Daoy (cell line): Measurements from ENCODE around the gene IGSF9. TPM values are rescaled to one million over a fixed set of nuclear protein-coding genes. Genes with fewer than 3 reads are reported as not detected.
A peak's percentile ranks its signal among the peaks of the same experiment; 100 is the strongest.

Experiments used
- DNase-seq: peaks from one replicate; pipeline ENCODE4 v3.0.0-alpha.2; 2015; ENCODE audit warnings: low read depth
- total RNA-seq: library from RNA; depleted of rRNA; stranded (reverse); fragments of >200 nt; shearing (Covaris generic); gene quantifications from 2 replicates; pipeline ENCODE4 v1.2.3, GENCODE V29; 2014; rRNA removed

The IGSF9 gene, protein sequence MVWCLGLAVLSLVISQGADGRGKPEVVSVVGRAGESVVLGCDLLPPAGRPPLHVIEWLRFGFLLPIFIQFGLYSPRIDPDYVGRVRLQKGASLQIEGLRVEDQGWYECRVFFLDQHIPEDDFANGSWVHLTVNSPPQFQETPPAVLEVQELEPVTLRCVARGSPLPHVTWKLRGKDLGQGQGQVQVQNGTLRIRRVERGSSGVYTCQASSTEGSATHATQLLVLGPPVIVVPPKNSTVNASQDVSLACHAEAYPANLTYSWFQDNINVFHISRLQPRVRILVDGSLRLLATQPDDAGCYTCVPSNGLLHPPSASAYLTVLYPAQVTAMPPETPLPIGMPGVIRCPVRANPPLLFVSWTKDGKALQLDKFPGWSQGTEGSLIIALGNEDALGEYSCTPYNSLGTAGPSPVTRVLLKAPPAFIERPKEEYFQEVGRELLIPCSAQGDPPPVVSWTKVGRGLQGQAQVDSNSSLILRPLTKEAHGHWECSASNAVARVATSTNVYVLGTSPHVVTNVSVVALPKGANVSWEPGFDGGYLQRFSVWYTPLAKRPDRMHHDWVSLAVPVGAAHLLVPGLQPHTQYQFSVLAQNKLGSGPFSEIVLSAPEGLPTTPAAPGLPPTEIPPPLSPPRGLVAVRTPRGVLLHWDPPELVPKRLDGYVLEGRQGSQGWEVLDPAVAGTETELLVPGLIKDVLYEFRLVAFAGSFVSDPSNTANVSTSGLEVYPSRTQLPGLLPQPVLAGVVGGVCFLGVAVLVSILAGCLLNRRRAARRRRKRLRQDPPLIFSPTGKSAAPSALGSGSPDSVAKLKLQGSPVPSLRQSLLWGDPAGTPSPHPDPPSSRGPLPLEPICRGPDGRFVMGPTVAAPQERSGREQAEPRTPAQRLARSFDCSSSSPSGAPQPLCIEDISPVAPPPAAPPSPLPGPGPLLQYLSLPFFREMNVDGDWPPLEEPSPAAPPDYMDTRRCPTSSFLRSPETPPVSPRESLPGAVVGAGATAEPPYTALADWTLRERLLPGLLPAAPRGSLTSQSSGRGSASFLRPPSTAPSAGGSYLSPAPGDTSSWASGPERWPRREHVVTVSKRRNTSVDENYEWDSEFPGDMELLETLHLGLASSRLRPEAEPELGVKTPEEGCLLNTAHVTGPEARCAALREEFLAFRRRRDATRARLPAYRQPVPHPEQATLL
- 1.7 and 2.7 TPM in 2 replicates for total RNA-seq

DNA sequence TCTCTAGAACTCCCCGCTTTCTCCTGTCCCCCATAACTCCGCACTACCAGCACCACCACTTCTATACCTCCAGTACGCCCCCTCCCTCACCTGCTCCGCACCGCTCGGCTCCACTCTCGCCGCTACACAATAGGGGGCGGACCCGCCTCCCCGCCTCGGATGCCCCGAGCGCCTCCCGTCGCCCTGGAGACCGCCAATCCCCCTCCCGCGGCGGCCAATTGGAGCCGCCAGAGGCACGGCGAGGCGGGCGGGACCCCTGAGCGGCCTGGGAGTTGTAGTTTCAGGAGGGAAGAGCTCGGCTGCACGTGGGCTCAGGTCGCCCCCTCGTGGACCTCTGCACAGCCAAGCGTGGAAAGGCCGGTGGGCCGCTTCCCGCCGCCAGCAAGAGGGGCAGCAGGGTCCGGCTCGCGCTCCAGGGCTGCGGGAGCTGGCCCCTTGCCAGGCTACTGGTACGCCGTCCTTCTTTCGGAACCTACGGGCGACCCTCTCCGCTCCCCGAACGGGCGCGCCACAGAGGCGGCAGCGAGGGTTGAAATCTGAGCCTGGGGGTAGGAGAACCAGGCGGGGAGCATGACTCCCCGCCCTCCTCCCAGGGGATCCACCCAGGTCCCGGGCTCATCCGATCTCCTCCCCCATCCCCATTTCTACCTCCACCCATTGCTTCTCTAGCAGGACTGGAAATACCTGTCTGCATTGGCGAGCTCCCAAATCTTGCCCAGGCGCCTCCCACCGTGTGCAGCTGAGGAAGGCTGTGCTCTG is at the start of gene IGSF9:
Gene IGSF9, minus strand, starts transcription at position 131 of the 759 bp plus-strand sequence. CDS start 2,159 bp downstream, outside the sequence.
- peak; percentile 95 for DNase-seq

DNA sequence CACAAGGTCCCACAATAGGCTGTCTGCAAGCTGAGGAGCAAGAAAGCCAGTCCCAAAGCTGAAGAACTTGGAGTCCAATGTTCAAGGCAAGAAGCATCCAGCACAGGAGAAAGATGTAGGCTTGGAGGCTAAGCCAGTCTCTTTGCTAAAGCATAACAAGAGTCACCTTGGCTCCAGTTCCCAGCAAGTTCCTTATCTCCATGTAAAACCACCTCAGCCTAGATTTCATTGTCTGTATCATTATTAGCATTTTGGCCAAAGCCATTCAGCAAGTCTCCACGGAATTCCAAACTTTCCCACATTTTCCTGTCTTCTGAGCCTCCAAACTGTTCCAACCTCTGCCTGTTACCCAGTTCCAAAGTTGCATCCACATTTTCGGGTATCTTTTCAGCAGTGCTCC is 49.5 kb upstream of the IGSF9 start:
- DNase-seq, result no peak

DNA sequence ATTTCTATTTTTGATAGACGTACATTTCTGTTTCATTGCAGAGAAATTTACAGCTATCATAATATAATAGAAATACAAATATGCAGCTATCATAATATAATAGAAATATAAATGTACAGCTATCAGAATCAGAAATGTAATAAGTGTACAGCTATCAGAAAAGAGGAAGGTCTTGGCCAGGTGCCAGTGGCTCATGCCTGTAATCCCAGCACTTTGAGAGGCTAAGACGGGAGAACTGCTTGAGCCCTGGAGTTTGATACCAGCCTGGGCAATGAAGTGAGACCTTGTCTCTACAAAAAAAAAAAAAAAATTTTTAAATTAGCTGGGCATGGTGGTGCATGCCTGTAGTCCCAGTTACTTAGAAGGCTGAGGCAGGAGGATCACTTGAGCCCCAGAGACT is 48.5 kb upstream of the IGSF9 start:
- DNase-seq, result no peak

DNA sequence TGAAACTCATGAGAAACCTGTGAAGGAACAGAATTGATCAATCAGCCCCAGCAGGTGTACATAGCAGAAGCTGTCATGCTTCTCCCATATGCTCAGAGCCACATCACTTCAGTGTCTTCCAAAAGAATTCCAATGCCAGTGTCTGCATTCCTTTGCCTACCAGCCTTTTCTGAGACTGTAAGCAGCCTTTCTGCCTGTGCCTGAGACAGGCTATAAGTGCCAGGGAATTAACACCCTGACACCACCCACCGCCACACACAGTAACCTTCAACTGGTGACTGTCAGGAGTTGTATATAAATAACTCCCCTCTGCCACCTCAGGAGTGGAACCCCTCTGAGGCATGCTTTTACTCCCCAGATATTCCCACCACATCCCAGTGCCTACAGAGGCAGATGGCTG is 46.7 kb upstream of the IGSF9 start:
- no peak for DNase-seq

DNA sequence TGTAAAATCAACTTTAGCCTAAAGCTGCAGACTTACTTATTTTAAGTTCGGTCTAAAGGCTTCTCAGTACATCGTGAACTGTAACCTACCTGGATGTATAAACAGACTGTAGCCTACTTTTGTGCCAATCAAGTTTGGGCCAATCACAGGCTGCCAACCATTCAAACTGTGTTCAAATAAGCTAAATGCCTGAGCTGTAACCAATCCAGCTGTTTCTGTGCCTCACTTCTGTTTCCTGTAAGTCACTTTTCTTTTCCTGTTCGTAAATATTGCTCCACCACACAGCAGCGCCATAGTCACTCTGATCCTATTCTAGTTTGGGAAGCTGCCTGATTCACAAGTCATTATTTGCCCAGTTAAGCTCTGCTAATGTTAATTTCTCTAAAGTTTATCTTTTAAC is 46.1 kb upstream of the IGSF9 start:
- DNase-seq, result no peak

DNA sequence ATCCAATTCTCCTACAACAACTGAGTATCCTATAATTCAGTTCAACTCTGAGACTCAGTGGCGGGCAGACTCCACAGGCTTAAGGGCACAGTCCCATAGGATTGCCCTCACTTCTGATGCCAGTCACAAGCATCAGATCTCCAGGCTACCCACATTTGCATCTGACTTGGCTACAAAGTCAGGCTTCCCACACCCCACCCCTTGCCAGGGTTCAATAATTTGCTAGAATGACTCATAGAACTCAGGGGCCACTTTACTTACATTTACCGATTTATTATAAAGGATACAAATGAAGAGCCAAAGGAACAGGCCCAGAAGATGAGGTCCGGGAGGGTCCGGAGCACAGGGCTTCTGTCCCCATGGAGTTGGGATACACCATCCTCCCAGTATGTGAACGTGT is 44.6 kb upstream of the IGSF9 start:
- DNase-seq, result no peak

DNA sequence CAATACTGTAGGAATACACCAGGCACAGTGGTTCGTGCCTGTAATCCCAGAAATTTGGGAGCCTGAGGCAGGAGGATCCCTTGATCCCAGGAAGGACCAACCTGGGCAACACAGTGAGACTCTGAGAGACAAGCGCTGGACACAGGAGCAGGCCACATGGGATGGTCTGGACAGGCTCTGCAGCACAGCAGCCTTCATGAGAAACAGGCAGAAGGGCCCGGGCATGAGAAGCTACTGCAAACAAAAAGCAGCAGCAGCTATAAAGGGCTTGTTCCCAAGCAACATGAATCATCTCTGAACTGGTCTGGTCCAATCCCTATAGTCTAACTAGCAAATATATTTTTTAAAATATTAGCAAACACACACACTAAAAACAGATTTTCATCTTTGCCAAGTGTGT is 44.2 kb upstream of the IGSF9 start:
- DNase-seq, result no peak

DNA sequence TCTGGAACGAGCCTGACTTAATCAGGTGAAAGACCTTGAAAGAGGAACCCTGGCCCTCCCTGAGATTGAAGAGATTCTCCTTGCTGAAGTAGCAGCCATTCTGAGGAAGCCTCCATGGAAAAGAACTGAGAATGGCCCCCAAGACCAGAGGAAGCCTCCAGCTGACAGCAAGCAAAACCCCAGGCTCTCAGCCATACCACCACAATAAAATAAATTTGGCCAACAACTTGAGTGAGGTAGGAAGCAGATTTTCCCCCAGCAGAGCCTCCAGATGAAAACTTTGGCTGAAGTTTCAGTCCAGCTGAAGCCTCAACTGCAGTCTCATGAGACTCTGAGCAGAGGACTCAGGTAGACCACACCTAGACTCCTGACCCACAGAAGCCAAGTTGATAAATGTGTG is 42.6 kb upstream of the IGSF9 start:
- DNase-seq, result no peak

DNA sequence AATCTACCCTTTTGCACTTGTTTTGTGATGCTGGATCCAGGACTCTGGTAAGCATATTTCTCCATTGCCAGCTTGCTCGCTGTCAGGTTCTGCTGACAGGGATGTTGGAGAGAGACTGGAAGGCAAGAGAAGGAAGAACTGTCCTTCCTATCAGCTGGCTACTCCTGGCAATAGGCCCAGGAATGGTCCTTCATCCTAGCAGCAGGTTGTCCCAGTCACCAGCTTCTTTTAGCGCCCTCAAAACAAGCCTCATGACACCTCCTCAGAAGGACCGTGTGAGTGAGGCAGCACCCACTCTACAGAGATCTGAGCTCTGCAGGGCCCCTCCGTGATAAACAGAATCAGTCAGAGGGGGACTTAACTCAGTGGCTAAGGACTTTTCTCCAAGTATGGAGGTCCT is 41.8 kb upstream of the IGSF9 start:
- no peak for DNase-seq

DNA sequence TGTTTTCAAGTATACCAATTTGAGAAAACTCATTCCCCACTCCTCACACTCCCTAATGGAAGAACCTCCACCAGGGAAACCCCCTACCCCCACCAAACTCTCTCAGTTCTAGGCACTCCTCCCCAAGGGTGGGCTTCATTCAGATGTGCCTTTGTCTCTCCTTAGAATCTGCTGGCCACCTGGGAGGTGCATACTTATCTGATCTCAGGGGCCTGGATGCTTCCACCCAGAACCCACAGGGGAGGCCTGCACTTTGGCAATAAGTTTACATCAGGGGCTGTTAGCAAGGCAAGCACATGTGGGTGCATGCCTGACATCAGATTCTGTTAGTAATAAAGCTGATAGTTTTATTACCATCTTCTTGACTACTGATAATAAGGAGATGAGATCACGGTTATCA is 41.1 kb upstream of the IGSF9 start:
- no peak for DNase-seq

DNA sequence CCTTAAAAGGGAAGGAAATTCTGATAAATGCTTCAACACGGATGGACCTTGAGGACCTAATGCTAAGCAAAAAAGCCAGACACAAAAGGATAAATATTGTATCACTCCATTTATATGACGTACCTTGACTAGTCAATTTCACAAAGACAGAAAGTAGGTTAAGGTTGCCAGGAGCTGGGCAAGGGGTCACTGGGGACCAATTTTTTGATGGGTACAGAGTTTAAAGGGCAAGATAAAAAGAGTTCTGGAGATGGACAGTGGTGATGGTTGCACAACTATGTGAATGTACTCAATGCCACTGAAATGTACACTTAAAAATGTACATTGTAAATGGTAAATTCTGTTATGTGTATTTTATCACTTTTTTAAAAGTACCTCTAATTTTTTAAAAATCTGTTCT is 40.7 kb upstream of the IGSF9 start:
- DNase-seq, result no peak

DNA sequence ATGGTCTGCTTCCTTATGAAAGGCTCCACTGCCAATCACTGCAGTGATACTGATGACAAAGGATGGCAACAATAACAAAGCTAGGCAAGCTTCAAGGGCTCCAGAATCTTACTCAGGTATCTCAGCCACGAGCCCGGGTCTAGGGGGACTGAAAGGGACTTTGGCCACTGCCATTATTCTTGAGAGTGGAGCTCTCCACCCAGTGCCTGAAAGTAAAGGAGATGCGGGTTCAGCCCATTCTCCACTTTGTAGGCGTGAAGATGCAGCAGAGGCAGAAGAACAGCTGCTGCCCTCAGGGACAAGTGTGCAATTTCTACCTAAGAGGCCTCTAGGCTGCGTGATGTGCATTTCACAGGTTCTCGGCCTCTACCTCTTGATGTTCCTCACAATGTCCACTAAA is 40.1 kb upstream of the IGSF9 start:
- DNase-seq, result no peak

DNA sequence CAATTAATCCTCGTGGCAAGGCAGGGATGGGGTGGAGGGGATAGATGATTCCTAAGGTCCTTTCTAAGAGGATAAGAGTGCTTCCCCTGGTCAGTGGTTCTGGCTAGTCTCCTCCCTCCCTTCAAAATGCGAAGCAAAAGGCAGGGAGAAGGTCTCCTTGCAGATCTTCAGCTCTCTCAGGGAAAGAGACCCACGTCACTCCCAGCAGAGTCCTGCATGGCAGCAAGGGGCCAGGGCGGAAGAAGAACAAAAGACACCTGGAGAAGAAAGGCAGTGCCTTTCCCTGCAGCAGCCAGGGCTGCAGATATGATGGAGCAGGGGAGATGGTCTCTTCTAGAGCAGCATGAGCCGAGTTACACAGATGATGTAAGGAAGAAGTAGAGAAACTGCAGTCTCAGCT is 38.3 kb upstream of the IGSF9 start:
- DNase-seq, result no peak

DNA sequence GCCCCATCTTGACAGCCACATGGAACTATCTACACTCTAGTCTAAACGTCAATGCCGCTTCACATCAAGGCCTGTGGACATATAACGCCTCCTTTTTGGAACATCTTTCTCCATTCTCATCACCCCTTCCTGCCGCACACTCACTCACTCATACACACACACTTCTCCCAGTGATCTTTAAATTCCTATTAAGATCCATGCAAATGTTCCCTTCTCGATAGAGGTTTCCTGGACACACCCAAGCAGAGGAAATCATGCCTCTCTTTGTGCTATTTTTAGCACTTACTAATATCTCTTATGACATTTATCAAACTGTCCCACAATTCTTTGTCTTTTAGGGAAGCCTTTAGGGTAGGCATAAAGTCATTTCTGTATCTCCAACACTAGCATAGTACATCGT is 36.9 kb upstream of the IGSF9 start:
- no peak for DNase-seq

DNA sequence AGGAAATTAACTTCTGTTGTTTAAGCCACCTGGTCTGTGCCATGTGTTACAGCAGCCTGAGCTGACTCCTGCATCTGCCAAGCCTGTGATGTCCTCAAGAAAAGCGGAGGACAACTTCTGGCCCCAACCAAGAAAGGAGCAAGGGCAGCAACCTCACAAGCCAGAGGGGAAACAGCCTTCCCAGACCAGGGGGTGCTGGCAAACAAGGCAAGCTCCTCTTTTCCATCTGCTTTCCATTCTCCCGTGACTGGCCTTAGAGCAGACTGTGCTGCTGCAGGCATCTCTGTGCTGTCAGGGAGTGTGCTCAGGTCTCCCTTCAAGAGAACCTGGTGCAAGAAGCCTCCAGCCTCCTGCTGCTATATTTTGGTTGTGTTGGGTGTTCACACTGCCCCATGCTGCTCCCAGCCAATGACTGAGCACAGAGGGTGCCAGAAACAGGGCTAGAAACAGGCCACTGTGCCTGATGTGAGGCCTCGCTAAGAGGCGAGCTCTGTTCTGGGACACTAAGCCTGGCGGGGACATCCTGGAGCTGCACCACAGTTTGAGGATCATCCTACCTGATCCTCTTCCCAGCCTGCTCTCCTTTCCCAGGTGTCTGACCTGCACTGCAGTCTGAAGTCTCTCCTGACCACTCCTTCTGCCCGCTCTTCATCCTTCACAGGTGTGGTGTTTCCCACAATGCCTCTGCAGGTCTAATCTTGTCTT is 36.1 kb upstream of the IGSF9 start:
- no peak for DNase-seq

DNA sequence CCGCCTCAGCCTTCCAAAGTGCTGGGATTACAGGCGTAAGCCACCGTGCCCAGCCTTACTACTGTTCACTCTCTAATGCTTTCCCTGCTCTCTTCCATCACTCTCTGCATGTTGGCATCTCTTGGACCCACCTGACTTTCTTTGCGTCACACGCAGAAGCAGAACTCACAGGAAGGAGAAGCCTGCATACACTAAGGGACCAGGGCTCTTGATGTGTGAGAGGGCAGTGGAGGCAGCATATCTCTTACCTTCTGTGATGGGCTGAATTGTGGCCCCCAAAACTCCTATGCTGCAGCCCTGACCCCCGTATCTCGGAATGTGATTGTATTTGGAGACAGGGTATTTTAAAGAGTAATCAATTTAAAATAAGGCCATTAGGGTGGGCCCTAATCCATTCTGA is 35.4 kb upstream of the IGSF9 start:
- no peak for DNase-seq

DNA sequence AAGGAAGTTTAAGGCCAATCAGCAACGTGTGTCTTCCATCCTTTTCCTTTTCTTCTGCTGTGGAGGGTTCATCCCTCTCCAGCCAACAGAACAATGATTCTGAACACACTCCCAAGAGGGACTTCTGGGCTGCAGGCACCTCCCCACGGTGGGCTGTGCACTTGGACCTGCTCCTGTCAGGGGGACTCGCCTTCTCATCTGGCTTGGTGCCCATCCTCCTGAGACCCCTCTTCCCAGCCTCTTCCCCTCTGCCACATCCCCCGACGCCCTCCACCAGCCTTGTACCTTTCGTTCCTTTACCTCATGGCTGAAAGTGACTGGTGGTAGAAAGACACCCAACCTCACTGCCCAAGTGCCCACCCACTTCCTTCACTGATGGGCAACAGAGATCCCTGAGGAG is 34.7 kb upstream of the IGSF9 start:
- DNase-seq, result no peak

DNA sequence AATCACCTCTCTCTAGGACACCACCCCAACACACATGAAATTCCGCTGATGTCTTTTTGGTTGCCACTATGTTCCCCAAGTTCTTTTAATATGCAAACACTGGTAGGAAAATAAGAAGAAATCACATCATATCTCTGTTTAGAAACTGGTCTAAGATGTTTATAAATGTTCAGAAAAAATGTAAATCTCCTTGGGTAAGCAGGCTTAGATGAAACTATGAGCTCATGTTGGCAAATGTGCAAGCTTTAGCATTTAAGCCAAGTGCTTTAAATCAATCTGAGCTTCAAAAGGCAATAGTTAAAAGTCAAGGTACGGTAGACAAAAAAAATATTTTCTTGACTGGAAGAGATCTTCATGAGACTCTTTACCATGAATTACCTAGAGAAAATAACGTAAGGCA is 33.8 kb upstream of the IGSF9 start:
- DNase-seq, result no peak

DNA sequence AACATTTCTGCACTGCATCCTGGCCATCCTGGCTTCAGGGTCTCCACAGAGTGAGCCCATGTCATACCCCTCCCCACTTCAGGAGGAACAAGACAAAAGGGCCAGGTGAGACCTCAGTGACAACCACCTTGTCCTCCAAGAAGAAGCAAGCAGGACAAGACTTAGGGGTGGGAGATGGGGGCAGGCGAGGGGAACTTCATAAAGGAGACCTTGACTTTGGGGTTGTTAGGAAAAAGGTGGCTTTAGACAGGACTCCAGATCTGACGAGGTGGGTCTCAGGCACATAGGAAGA is 32.6 kb upstream of the IGSF9 start:
- DNase-seq, result no peak

DNA sequence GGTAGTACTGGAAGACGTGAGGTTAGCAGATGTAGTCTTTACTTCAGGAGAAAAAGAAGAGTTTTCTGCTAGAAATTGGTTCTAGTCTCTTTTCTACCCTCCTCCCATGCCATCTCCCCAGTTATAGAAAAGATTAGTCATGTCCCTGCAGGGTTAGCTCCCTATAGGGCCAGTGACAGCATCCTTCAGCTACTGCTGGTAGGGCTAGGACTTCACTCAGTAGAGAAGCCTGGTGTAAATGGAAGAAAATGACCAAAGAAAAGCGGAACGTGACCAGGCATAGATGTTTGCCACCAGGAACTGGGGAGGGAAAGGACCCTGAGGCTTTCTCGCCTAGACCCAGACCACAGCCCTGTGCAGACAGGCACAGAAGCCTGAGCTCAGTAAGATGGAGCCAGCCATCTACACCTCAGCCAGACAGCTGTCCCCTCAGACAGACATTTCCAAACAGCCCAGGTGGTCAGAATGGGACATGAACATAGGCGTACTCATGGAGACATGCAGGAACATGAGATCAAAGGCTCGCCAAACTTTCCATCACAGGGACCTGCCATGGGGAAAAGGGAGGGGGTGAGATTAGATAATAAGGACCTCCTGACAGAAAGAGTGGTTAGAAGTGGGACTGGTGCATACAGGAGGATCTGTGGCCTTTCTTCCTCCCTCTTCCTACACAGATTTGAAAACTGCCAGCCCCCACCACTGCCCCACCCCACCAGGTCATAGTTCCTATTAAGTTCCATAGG is 32.1 kb upstream of the IGSF9 start:
- DNase-seq, result no peak
